ENCODE measurements around the gene PPP1R3F. TPM values are rescaled to one million over a fixed set of nuclear protein-coding genes. Genes with fewer than 3 reads are reported as not detected.

Gene PPP1R3F
- polyA plus RNA-seq, 1 donor from 2014 or later: 21.0 TPM

DNA sequence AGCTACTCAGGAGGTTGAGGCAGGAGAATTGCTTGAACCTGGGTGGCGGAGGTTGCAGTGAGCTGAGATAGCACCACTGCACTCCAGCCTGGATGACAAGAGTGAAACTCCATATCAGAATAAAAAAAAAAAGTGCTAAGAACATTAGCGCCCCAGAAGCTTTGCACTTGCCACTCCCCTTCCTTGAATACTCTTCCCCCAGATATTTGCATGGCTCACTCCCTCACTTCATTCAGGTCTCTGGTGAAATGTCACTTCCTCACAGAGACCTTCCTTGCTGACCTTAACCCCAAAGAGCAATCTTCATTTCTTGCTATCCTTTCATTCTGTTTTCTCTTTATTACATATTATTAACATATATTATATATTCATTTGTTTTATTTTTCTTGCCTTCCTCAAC, 47.7 kb upstream of the PPP1R3F start:
- TF ChIP-seq TAF1 (IDR thresholded peaks at IDR 0.05; ENCODE audit: low read depth): no peak
- TF ChIP-seq MXI1 (conservative IDR thresholded peaks at IDR 0.05; ENCODE audit: poor library complexity, severe bottlenecking): no peak
- no peak for TF ChIP-seq POLR2AphosphoS5 (IDR thresholded peaks at IDR 0.05)
- TF ChIP-seq, protein P1, sequence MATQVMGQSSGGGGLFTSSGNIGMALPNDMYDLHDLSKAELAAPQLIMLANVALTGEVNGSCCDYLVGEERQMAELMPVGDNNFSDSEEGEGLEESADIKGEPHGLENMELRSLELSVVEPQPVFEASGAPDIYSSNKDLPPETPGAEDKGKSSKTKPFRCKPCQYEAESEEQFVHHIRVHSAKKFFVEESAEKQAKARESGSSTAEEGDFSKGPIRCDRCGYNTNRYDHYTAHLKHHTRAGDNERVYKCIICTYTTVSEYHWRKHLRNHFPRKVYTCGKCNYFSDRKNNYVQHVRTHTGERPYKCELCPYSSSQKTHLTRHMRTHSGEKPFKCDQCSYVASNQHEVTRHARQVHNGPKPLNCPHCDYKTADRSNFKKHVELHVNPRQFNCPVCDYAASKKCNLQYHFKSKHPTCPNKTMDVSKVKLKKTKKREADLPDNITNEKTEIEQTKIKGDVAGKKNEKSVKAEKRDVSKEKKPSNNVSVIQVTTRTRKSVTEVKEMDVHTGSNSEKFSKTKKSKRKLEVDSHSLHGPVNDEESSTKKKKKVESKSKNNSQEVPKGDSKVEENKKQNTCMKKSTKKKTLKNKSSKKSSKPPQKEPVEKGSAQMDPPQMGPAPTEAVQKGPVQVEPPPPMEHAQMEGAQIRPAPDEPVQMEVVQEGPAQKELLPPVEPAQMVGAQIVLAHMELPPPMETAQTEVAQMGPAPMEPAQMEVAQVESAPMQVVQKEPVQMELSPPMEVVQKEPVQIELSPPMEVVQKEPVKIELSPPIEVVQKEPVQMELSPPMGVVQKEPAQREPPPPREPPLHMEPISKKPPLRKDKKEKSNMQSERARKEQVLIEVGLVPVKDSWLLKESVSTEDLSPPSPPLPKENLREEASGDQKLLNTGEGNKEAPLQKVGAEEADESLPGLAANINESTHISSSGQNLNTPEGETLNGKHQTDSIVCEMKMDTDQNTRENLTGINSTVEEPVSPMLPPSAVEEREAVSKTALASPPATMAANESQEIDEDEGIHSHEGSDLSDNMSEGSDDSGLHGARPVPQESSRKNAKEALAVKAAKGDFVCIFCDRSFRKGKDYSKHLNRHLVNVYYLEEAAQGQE (IDR thresholded peaks at IDR 0.05; ENCODE audit: borderline replicate concordance): no peak
- TF ChIP-seq EP300 (conservative IDR thresholded peaks at IDR 0.05; ENCODE audit: poor library complexity, severe bottlenecking): no peak
- TF ChIP-seq SMC3 (conservative IDR thresholded peaks at IDR 0.05; ENCODE audit: poor library complexity): no peak
- TF ChIP-seq, protein P2, sequence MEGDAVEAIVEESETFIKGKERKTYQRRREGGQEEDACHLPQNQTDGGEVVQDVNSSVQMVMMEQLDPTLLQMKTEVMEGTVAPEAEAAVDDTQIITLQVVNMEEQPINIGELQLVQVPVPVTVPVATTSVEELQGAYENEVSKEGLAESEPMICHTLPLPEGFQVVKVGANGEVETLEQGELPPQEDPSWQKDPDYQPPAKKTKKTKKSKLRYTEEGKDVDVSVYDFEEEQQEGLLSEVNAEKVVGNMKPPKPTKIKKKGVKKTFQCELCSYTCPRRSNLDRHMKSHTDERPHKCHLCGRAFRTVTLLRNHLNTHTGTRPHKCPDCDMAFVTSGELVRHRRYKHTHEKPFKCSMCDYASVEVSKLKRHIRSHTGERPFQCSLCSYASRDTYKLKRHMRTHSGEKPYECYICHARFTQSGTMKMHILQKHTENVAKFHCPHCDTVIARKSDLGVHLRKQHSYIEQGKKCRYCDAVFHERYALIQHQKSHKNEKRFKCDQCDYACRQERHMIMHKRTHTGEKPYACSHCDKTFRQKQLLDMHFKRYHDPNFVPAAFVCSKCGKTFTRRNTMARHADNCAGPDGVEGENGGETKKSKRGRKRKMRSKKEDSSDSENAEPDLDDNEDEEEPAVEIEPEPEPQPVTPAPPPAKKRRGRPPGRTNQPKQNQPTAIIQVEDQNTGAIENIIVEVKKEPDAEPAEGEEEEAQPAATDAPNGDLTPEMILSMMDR (IDR thresholded peaks at IDR 0.05; ENCODE audit: poor library complexity, severe bottlenecking): no peak
- TF ChIP-seq EZH2 (IDR thresholded peaks at IDR 0.05; ENCODE audit: borderline replicate concordance, insufficient read depth, low read length, poor library complexity, severe bottlenecking): no peak
- no peak for TF ChIP-seq RAD21 (conservative IDR thresholded peaks at IDR 0.05)
- H3K27me3 ChIP-seq (ENCODE audit: insufficient read depth, low read depth, low read length): no peaks in the 10 kb centered on the region
- no peak overlapping the region for H3K27ac ChIP-seq (ENCODE audit: low read length)
- no peaks in the 10 kb centered on the region for H3K9me2 ChIP-seq (ENCODE audit: insufficient read depth, low read length)
- no peak overlapping the region for H3K4me2 ChIP-seq (ENCODE audit: low read length)
- no peak overlapping the region for H3K4me3 ChIP-seq (ENCODE audit: low read length)
- no peaks in the 10 kb centered on the region for H3K79me2 ChIP-seq (replicated peaks; ENCODE audit: insufficient read depth, low read length)
- H3K9ac ChIP-seq (ENCODE audit: low read length): no peak overlapping the region
- H3F3A ChIP-seq (ENCODE audit: insufficient read depth, low read length, poor library complexity, severe bottlenecking): no peaks in the 10 kb centered on the region
- no peaks in the 10 kb centered on the region for H3K9me3 ChIP-seq (ENCODE audit: low read length)
- H4K20me1 ChIP-seq (ENCODE audit: insufficient read depth): no peaks in the 10 kb centered on the region
- no peak overlapping the region for H2AFZ ChIP-seq (ENCODE audit: low read depth, low read length)
- H3K36me3 ChIP-seq (ENCODE audit: insufficient read depth, low read length): no peaks in the 10 kb centered on the region

- Histone ChIP-seq H3K4me2 (ENCODE audit: low read length) (no peak overlapping the region), H3F3A (ENCODE audit: insufficient read depth, low read length, poor library complexity, severe bottlenecking) (no peaks in the 10 kb centered on the region)
Measured at GRCh38 chrX:49225858-49226257, 43.7 kb upstream of the PPP1R3F start.

More at GRCh38 chrX:49225858-49226257, 43.7 kb upstream of the PPP1R3F start:
- Histone ChIP-seq H2AFZ (ENCODE audit: low read depth, low read length) (no peak overlapping the region), H3K9ac (ENCODE audit: low read length) (no peak overlapping the region), H3K36me3 (ENCODE audit: insufficient read depth, low read length) (no peaks in the 10 kb centered on the region), H3K4me3 (ENCODE audit: low read length) (no peak overlapping the region), H3K79me2 (replicated peaks; ENCODE audit: insufficient read depth, low read length) (no peaks in the 10 kb centered on the region), H3K9me2 (ENCODE audit: insufficient read depth, low read length) (no peaks in the 10 kb centered on the region), H3K27me3 (ENCODE audit: insufficient read depth, low read depth, low read length) (no peaks in the 10 kb centered on the region), H3K9me3 (ENCODE audit: low read length) (no peaks in the 10 kb centered on the region), H3K27ac (ENCODE audit: low read length) (no peak overlapping the region), H4K20me1 (ENCODE audit: insufficient read depth) (no peaks in the 10 kb centered on the region)
- TF ChIP-seq POLR2AphosphoS5 (IDR thresholded peaks at IDR 0.05): no peak
- TF ChIP-seq, protein P1 (IDR thresholded peaks at IDR 0.05; ENCODE audit: borderline replicate concordance): no peak

Measured in neural cell (in vitro differentiated cells).